HG03039 (cell line): ENCODE data around the gene TTC16.

Experiments
- ATAC-seq: cut with Tn5 transposase; IDR thresholded peaks from one replicate; pipeline ENCODE4 v1.9.1; 2021; ENCODE audit warnings: mild to moderate bottlenecking, moderate library complexity; ENCODE audit not compliant: unreplicated experiment

Gene TTC16

DNA sequence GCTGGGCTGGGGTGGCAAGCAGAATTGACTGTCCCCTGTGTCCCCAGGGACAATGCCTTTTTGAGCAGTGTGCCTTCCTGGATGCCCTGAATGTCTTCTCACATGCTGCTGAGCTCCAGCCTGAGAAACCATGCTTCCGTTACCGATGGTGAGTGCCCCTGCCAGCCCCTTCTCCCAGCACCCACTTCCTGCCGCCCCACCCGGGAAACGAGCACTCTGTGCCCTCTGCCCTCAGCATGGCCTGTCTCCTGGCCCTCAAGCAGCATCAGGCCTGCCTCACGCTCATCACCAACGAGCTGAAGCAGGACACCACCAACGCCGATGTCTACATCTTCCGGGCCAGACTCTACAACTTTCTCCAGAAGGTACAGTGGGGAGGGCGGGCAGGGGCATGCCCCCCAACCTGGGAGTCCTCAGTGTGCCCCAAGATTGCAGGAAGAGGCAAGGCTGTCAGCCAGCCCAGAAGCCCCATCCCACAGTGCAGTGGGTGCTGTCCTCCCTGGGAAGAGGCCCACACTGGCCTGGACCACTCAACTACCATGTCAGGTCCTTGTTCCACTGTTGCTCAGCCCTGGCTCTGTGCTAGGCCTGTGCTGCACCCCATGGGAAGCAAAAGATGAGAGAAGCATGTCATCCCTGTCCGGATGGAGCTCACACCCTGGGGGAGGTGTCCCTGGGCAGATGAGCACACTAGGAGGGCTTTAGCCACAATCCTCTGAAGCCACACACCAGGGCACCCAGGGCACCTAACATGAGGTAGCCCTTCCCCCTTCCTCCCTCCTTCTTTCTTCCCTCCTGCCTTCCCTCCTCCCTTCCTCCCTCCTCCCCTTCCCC lies 4.4 kb downstream of the TTC16 start:
- ATAC-seq = no peak

DNA sequence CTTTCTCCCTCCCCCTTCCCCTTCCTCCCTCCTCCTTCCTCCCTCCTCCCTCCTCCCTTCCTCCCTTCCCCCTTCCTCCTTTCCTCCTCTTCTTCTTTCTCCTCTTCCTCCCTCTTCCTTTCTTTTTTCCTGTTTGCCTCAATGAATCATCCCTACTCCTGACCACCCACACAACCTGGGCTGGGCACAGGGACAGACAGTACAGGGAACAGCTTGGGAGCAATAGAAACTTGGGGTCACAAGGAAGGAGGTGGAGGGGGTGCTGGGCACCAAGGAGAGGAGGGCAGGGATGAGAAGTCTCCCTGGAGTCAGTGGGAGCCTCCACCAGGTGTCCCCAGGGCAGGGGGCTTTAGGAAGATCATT lies 5.0 kb downstream of the TTC16 start:
- no peak for ATAC-seq

DNA sequence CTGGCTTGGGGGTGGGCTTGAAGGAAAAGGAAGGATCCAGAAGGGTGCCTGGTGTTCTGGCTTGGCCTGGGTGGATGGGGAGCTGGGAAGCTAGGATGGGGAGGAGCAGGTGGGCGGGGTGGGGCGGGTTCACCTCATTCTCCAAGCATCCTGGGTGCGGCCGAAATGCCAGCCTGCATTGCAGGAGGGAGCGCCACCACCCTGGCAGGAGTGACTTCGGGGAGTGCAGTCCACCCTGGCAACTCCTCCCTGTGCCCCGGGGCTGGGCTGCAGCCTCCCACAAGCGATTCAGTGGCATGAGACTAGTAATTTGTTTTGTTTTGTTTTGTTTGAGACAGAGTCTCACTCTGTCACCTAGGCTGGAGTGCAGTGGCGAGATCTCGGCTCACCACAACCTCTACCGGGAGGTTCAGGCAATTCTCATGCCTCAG lies 5.5 kb downstream of the TTC16 start:
- ATAC-seq = no peak

DNA sequence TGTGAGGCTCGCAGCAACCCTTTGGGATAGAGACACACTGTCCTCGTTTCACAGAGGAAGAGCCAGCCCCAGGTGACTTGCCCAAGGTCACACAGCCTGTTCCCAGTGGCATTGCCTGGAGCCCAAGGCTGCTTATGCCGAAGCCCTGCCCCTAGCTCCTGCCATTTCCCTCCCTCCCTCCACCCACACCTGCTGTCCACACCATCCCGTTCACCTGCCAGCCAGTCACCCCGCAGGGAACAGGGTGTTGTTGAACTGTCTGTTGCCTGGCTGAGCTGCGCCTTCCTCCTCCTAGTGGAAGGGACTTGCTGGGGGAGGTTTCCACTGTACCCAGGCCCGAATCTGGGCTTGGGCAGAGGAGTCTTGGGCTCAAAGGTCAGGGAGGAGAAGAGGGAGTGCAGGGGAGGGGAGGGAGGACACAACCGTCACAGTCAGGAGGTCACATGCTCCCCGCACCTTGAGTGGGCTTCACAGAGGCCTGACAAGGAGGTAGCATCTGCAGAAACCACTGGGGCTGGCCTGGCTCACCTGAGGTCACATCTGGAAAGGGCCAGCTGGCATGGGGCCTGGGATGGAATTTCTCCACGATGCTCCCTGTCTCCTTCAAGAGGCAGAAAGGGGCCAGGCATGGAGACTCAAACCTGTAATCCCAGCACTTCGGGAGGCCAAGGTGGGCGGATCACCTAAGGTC lies 6.3 kb downstream of the TTC16 start:
- ATAC-seq = no peak

DNA sequence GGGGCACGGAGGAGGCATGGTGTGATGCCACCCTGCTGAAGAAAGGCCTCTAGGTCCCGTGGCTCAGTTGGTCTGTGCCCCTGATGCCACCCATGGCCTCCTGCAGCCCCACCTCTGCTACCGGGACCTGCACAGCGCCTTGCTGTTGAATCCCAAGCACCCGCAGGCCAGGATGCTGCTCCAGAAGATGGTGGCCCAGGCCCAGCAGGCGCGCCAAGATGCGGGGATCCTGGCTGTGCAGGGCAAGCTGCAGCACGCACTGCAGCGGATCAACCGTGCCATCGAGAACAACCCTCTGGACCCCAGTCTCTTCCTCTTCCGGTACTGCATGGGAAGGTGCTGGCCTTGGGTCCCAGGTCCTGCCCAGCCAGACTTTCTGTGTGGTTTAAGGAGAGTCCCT lies 7.1 kb downstream of the TTC16 start:
- no peak for ATAC-seq

DNA sequence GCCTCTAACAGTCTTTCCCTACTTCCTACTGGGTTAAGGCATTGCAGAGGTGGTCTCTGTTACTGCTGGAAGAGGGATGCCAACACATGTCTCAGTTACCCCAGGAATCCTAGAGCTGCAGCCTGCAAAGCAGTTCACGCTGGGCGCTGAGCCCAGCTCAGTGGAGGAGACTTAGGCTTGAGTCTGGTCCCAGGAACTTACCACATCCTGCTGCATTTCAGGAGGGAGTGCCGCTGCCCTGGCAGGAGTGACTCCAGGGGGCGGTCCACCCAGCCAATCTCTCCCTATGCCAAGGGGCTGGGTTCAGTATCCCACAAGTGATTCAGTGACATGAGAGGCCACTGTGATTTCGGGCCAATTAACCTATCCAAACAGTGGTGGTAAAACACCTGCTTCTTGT lies 7.6 kb downstream of the TTC16 start:
- no peak for ATAC-seq

DNA sequence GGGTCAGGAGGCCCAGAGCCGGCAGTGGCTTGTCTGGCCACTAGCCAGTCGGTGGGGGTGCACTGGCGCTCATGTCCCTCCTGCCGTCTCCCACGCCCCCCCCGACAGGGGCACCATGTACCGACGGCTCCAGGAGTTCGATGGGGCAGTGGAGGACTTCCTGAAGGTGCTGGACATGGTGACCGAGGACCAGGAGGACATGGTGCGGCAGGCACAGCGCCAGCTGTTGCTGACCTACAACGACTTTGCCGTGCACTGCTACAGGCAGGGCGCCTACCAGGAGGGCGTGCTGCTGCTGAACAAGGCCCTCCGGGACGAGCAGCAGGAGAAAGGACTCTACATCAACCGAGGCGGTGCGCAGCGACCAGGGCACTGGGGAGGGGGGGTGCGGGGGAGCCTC lies 8.1 kb downstream of the TTC16 start:
- no peak for ATAC-seq

DNA sequence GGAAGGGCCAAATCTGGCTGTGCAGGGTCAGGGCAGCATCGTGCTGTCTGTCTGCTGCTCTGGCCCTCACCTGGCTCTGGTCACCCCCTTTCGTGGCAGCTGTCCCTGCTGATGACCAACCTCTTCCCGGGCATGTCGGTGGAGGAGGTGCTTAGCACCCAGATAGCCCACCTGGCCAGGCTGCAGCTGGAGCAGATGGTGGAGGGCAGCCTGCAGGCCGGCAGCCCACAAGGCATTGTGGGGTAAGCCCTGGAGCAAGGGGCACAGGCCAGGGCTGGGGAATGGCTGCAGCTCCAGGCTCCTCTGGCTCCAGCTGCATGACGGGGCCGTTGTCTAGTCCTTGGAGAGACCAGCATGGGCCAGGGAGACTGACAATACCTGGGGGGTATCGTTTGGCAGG lies 11.0 kb downstream of the TTC16 start:
- ATAC-seq = no peak

DNA sequence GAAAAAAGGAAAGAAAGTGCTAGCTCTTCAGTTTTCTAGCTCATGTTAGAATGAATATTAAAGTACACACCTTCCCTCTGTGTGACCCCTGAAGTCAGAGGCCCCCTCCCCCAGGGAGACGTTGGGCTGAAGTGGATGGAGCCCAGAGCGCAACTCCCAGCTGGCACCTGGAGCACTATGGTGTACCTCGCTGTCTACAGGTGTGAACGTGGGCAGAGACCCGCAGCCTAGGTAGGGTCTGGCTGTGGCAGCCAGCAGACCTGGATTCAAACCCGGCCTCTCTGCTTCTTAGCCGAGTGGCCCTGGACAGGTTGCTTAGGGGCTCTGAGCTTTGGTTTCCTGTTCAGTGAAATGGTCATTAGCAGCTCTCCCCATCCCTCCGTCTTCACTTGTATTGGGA lies 12.9 kb downstream of the TTC16 start:
- ATAC-seq = no peak

DNA sequence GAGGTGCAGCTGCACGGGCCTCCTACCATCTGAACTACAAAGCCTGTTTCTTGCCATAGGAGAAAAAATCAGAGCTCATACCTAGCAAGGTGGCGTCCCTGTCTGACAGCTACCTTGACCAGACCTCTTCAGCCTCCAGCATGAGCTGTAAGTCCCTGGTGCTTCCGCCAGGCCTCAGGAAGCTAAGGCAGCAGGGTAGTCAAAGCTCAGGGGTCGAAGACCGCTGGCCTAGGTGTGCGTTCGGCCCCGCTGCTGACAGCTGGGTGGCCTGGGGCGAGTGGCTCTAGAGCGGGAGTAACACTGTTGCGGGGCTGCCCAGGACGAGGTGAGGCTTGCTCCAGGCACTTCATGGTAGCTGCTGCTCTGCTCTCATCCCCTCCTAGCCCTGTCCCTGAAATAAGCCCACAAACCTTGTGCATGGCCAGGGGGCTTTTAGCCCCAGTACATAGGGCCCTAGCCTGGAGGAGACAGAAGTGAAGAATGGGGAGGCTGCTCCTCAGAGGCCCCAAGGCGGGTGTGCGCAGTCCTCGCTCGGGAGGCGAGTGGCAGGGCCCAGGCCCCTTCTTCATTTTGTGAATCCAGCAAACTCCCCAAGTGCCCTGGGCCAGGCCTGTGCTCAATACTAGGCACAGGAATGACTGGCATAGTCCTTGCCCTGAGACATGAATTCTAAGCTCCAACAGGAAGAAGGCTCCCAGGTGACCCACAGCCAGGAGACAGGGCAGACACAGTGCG lies 13.8 kb downstream of the TTC16 start:
- ATAC-seq = no peak

DNA sequence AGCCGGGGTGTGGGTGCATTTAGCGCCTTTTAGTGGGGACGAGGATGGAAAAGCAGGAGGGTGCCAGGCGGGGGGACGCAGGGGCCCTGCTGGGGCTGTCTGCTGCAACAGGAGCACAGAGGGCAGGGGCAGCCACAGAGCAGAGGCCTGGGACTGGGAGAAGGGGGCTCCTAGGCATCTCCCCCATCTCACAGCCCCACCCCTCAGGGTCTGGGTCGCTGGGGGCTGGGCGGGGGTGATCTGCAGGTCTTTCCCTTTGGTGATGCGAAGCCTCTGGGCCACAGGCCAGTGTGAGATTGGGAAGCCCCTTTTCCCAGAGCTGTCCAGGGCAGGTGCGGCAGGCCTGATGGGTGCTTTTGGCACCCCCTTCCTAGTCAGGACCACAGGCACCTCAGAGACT lies 14.4 kb downstream of the TTC16 start:
- no peak for ATAC-seq

DNA sequence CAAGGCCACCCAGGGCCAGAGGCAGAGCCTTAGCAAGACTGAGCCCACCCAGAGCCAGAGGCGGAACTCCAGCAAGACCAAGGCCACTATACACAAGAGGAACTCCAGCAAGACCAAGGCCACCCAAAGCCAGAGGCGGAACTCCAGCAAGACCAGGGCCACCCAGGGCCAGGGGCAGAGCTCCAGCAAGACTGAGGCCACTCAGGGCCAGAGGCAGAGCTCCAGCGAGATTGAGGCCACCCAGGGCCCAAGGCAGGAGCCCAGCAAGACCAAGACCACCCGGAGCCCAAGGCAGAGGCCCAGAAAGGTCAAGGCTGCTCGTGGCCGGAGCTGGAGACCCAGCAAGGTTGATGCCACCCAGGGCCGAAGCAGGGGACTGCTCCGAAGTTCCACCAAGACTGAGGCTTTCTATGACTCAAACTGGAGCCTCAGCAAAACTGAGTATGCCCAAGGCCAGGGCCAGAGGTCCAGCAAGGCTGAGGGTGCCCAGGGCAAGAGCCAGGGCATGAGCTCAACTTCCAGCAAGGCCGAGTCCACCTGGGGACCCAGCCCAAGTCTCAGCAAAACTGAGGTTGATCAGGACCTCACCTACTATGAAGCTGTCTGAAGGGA lies 15.0 kb downstream of the TTC16 start:
- ATAC-seq = no peak

DNA sequence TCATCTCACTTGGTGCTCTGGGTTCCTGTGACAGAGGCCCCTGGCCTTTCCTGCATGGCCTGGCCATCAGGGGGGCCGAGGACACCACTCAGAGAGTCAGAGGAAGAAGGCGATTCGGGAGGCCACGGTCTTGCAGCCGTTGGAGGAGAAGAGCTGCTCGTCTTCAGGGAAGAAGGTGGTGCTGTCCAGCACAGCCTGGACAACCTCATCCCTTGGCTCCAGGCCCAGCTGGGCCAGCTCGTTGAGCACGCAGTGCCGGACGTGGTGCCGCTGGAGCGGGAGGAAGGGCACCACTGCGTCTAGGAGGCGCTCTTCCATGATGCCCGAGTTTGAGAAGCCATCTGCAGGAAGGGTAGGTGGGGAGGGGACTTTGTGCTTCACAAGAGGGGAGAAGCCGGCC lies 16.1 kb downstream of the TTC16 start:
- no peak for ATAC-seq

DNA sequence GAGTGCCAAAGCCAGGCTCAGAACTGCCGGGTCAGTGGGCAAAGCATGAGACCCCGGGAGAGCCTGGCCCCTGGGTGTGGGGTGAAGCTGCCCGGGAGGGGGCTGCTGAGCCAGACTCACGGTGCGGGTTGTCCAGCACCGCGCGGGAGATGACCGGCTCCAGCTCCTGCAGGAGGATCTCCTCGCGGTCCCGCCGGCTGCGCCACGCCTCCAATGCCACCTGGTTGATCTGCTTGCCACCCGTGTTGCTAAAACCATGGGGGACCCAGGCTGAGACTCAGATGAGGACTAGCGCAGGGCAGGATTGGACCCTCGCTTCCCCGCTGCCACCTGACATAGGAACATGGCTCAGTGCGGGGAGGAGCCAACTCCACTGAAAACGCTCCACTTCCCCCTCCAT lies 16.6 kb downstream of the TTC16 start:
- no peak for ATAC-seq

DNA sequence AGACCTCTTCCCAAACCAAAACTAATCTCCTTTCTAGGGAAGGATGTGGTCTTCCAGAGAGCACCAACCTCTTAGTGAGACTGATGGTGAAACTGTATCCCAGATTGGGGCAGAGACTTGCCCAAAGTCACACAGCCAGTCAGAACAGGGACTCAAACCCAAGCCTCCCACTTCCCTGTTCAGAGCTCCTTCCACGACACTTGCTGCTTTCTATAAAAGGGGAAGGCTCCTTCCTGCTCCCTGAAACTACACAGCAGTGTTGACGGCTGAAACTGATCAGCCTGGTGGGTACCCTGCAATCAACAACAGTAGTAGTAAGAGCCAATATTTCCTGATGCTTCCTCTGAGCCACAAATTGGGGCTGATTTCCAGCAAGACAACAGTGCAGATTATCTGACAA lies 17.7 kb downstream of the TTC16 start:
- no peak for ATAC-seq

DNA sequence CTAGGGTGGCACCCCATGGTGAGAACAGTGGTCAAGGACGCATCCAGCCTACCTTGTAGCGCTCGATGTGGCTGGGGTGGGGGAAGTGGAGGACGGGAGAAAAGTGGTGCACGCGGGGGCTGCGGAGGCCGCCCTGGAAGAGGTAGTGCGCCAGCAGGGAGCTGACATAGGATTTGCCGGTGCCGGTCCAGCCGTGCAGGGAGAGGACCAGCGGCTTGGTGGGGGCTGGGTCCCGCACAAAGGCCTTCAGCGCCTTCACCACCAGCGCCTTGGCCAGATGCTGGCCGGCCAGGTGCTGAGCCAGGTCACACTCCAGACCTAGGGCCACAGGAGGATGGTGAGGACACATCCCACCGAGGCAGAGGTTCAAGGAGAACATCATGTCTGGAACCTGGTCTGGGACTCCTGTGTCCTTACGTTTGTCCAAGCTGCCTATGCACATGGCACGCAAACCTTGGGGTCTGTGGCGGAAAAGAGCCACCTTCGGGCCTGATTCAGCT lies 18.4 kb downstream of the TTC16 start:
- no peak for ATAC-seq

DNA sequence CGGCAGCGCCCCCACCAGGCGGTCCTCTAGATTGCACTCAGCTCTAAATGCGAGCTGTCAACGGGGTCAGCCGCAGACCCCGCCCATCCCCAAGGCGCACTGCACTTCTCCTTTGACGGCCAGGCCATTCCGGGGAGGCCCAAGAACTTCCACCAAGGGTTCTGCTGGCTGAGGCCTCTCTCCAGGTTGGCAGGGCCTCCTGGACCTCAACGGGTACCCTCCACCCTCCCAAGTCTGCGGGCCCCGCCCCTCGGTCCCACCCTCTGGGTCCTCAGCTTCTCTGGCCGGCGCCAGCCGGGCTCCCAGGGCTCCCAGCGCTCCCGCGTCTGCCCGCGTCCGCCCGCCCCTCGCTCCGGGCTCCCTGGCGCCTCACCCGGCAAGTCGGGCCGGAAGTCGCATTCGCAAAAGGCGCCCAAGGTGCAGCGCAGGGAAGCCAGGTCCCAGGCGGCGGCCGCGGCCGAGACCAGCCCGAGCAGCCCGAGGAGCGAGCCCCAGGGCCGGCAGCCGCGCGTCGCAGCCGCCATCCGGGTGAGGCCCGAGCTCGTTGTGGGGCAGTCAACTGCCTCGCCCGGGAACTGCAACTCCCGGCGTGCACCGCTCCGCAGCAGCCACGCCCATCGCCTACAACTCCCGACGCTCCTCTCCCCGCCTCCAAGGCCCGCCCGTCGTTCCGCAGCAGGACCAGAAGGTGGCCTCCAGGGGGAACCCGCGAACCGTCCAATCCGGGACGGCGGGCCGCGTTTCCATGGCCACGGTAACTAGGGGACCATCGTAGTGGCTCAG lies 19.1 kb downstream of the TTC16 start, which contains the start of gene TOR2A:
TSS of gene TOR2A (minus strand) at position 548 of the 783 bp plus-strand sequence. CDS start at position 524, 24 bp downstream.
- ATAC-seq = peak; percentile 86

DNA sequence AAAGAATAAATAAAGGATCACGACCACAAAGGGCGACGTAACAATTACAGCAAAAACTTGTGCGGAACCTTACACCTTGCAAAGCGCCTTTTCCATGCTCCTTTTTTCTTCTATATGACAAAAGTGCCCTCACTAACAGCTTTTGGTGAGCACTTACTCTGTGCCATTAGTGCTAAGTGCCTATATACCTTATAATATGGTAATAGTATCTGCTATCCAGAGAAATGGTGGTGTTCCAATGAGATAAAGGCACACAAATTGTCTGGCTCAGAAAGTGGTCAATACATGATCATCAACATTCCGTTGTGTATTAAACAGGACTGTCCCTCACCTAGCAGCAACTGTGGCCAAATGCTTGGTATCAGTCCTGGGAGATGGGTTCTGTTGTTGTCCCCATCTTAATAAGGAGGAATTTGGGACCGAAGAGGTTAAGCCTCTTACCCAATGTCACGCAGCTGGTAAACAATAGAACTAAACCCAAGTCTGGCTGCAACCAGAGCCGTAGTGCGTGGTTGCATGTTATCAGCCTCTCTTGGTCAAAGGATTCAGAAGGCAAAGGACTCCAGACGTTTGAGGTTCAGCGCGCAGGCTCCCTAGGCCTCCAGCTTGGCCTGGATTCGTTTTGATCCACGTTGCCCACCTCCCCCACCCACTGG lies 19.8 kb downstream of the TTC16 start:
- ATAC-seq = no peak

DNA sequence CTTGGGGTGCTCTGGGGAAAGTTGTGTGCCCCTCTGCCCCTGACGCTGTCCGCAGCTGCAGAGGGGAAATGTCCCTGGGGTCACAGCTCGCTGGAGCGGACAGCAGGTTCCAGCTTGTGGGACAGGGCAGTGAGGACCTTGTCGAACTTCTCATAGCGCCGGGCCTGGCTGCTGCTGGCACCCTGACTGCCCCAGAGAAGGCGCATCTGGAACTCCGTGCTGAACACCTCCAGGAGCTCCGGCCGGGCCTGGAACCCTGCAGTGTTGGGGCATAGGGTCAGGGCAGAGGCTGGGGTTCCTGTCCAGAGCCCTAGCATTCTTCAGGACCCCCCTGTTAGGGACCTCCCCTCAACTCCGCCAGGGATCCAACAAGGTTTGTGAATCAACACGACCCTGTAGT lies 22.8 kb downstream of the TTC16 start:
- ATAC-seq = no peak
